Loucy (cell line): ENCODE results near the gene LIMK2.

Experiments
- H2AFZ ChIP-seq: fragments of 200-600 bp; sonication (generic); 2 replicates; pipeline ENCODE4 v1.6.0; 2016; ENCODE audit warnings: antibody characterized with exemption, mild to moderate bottlenecking, low read length, moderate library complexity
- H3F3A ChIP-seq: fragments of 200-600 bp; 2 replicates; pipeline ENCODE4 v1.6.0; 2016; ENCODE audit warnings: antibody characterized with exemption, low read depth, mild to moderate bottlenecking
- H3K27me3 ChIP-seq: fragments of 200-600 bp; sonication (generic); 2 replicates; pipeline ENCODE4 v1.6.1; 2014; ENCODE audit warnings: low read length, mild to moderate bottlenecking; ENCODE audit not compliant: insufficient read depth, poor library complexity, severe bottlenecking
- H3K36me3 ChIP-seq: fragments of 200-600 bp; sonication (generic); 2 replicates; pipeline ENCODE4 v1.6.1; 2016; ENCODE audit warnings: low read length; ENCODE audit not compliant: insufficient read depth
- H3K4me1 ChIP-seq: fragments of 200-600 bp; sonication (generic); 2 replicates; pipeline ENCODE4 v1.5.1; 2014; ENCODE audit warnings: low read length, mild to moderate bottlenecking; ENCODE audit not compliant: insufficient read depth, poor library complexity, severe bottlenecking
- H3K4me2 ChIP-seq: fragments of 200-600 bp; sonication (generic); 2 replicates; pipeline ENCODE4 v1.6.0; 2014; ENCODE audit warnings: antibody characterized with exemption, low read length, low read depth, mild to moderate bottlenecking; ENCODE audit not compliant: poor library complexity, severe bottlenecking
- H3K4me3 ChIP-seq: fragments of 200-600 bp; sonication (generic); 2 replicates; pipeline ENCODE4 v1.5.1; 2014; ENCODE audit warnings: low read length, mild to moderate bottlenecking, mixed read lengths; ENCODE audit not compliant: poor library complexity, severe bottlenecking
- H3K79me2 ChIP-seq: fragments of 200-600 bp; sonication (generic); 2 replicates; pipeline ENCODE4 v1.6.1; 2014; ENCODE audit warnings: low read length; ENCODE audit not compliant: insufficient read depth
- H3K9ac ChIP-seq: fragments of 200-600 bp; sonication (generic); 2 replicates; pipeline ENCODE4 v1.6.0; 2014; ENCODE audit warnings: mild to moderate bottlenecking, low read depth, low read length, moderate library complexity; ENCODE audit not compliant: poor library complexity, severe bottlenecking
- H3K9me2 ChIP-seq: fragments of 200-600 bp; sonication (generic); replicated peaks from 2 replicates; pipeline ENCODE4 v1.6.1; 2016; ENCODE audit warnings: low read depth, low read length, mixed read lengths
- H3K9me3 ChIP-seq: fragments of 200-600 bp; sonication (generic); 2 replicates; pipeline ENCODE4 v1.6.1; 2014; ENCODE audit warnings: mild to moderate bottlenecking, antibody characterized with exemption, low read length, low read depth; ENCODE audit not compliant: insufficient read depth
- H4K20me1 ChIP-seq: fragments of 200-600 bp; sonication (generic); 2 replicates; pipeline ENCODE4 v1.6.0; 2014; ENCODE audit warnings: antibody characterized with exemption, low read length, mild to moderate bottlenecking; ENCODE audit not compliant: insufficient read depth, poor library complexity, severe bottlenecking
- EZH2phosphoT487 ChIP-seq: fragments of 200-600 bp; IDR thresholded peaks from 2 replicates; pipeline ENCODE4 v1.6.1; 2018; ENCODE audit warnings: antibody characterized with exemption, mild to moderate bottlenecking, moderate library complexity, borderline replicate concordance
- TF ChIP-seq, protein P1 (sequence below): fragments of 200-600 bp; sonication (generic); conservative IDR thresholded peaks from 2 replicates; pipeline ENCODE4 v1.5.1; 2014; ENCODE audit warnings: mild to moderate bottlenecking, antibody characterized with exemption, low read length

Gene LIMK2

DNA sequence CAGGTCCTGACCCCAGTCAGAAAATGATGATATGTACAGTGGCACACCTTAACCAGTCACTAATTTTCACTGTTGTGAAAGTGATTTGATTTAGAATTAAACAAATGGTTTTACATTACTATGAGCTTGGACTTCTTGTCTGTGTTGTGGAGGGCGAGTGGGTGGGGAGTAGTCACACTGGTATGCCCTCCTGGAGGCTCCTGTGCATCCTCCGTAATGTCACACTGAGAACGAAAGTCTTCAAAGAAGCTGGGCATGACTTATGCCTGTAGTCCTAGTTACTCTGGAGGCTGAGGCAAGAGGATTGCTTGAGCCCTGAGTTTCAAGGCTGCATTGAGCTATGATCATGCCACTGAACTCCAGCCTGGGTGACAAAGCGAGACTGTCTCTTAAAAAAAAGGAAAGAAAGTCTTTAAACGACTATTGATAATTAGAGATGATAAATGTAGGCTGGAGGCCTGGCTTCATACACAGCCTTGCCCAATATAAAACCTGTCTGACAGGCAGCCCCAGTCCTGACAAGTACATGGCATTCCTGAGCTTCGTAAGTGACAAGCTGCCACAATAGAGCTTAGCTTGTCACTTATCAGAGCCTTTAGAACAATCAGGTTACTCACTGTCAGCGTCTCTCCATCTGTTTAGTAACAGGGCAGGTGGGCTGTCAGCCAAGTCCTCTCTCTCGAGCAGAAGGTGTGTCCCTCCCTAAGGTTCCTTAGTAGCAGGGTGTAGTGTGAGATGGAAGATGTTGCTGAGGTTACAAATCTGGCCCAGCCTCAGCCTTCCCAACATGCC lies 5.0 kb upstream of the LIMK2 start:
- H3K27me3 ChIP-seq = no peaks in the 10 kb centered on the region

DNA sequence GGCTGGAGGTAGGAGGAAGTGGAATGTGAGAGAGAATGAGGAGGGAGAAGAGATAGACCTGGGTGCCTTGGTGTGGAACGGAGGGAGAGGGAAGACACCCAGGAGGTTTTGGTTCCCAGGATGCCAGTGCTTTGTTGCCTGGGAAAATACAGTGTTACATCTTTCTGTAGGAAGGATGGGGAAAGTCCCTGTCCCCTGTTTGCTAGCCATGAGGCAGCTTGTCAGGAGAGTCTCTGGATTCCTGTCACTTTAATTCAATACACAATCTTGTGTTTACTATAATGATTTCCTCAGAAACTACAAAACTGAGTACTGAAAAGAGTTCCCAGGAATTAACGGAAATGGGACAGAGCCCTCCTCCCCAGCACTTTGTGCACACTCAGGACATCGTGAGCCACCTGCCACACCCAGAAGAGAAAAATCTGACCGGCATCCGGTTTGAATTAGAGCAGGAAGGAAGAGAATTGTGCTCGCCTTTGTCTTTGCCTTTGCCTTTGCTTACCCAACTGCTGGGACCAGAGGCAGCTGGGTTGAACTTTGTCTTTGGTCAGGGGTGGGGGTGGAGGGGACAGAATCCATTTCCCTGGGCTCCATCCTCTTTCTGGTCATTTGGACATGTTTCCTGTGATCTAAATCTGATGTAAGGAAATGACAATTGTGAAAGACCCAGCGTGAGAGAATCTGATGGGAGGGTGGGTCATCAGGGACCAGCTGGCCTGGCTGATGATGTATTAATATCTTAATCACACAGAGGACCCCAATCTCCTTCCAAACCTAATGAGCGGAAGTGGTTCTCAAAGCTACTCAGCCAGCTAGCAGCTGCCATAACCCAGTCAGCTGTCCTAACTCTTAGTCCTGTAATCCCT lies 1.3 kb upstream of the LIMK2 start:
- H3K36me3 ChIP-seq = no peaks in the 10 kb centered on the region
- no peak overlapping the region for H3K9ac ChIP-seq
- H3K4me2 ChIP-seq = no peak overlapping the region
- no peak overlapping the region; the same call in 1 of the 2 replicates for H2AFZ ChIP-seq
- TF ChIP-seq, protein P1, sequence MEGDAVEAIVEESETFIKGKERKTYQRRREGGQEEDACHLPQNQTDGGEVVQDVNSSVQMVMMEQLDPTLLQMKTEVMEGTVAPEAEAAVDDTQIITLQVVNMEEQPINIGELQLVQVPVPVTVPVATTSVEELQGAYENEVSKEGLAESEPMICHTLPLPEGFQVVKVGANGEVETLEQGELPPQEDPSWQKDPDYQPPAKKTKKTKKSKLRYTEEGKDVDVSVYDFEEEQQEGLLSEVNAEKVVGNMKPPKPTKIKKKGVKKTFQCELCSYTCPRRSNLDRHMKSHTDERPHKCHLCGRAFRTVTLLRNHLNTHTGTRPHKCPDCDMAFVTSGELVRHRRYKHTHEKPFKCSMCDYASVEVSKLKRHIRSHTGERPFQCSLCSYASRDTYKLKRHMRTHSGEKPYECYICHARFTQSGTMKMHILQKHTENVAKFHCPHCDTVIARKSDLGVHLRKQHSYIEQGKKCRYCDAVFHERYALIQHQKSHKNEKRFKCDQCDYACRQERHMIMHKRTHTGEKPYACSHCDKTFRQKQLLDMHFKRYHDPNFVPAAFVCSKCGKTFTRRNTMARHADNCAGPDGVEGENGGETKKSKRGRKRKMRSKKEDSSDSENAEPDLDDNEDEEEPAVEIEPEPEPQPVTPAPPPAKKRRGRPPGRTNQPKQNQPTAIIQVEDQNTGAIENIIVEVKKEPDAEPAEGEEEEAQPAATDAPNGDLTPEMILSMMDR = no peak
- no peak for TF ChIP-seq EZH2phosphoT487
- H3K9me3 ChIP-seq = no peaks in the 10 kb centered on the region
- peaks cover 6% of the 10 kb centered on the region for H4K20me1 ChIP-seq
- peaks cover 28% of the 10 kb centered on the region for H3K4me1 ChIP-seq
- H3F3A ChIP-seq = no peaks in the 10 kb centered on the region
- peaks cover 37% of the 10 kb centered on the region for H3K79me2 ChIP-seq
- no peaks in the 10 kb centered on the region for H3K9me2 ChIP-seq
- H3K27me3 ChIP-seq = no peaks in the 10 kb centered on the region
- no peak overlapping the region for H3K4me3 ChIP-seq

More for the DNA sequence above, 5.0 kb upstream of the LIMK2 start:
- no peak for TF ChIP-seq EZH2phosphoT487
- Histone ChIP-seq H3K4me1 (peaks cover 6% of the 10 kb centered on the region), H2AFZ (no peak overlapping the region), H3K4me2 (no peak overlapping the region), H3K9ac (no peak overlapping the region), H3F3A (no peaks in the 10 kb centered on the region), H3K9me2 (no peaks in the 10 kb centered on the region), H3K36me3 (peaks cover 2% of the 10 kb centered on the region; the same call in 1 of the 2 replicates), H4K20me1 (no peaks in the 10 kb centered on the region), H3K79me2 (peaks cover under 1% of the 10 kb centered on the region; the same call in 1 of the 2 replicates), H3K4me3 (no peak overlapping the region), H3K9me3 (no peaks in the 10 kb centered on the region)

DNA sequence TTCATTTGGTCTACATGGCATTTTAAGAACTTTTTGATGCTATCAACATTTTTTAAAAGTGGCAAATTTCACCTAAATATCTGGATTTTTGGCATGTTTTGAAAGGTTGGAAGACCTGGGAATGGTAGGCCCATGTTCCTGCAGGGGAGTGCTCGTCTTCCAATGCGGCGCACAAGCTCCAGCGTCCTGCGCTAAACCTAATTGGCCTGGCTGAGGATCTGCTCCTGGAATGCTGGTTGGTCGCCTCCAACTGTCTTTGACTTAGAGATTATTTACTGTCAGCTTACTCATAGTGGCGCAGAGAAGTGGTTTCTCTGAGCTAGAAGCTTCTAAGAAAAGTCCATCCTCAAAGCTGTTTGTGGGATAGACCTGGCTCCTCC lies 626 bp upstream of the LIMK2 start:
- Histone ChIP-seq H3K27me3 (no peaks in the 10 kb centered on the region), H2AFZ (peak overlapping the region; percentile 97), H3K9me3 (no peaks in the 10 kb centered on the region), H3K4me1 (peaks cover 33% of the 10 kb centered on the region), H3F3A (no peaks in the 10 kb centered on the region), H3K4me2 (peak overlapping the region; percentile 93), H4K20me1 (peaks cover 8% of the 10 kb centered on the region), H3K36me3 (no peaks in the 10 kb centered on the region), H3K9ac (peak overlapping the region; percentile 95), H3K79me2 (peaks cover 44% of the 10 kb centered on the region), H3K4me3 (peak overlapping the region; percentile 93), H3K9me2 (no peaks in the 10 kb centered on the region)
- no peak for TF ChIP-seq EZH2phosphoT487
- TF ChIP-seq, protein P1 = no peak
